Endothelial cell of hepatic sinusoid (primary cell): ENCODE data around the gene SLC7A4.
"Not testable (repeated sequence)": the region's sequence is repeated elsewhere in the genome, so short reads cannot be mapped to it uniquely, and the experiment has no call there.

ENCODE experiments used
- in situ Hi-C: cut with HindIII; loops from 2 replicates; pipeline ENCODE4 v1.10.0; 2017; ENCODE audit warnings: low sequenced_read_pairs

The SLC7A4 gene

DNA sequence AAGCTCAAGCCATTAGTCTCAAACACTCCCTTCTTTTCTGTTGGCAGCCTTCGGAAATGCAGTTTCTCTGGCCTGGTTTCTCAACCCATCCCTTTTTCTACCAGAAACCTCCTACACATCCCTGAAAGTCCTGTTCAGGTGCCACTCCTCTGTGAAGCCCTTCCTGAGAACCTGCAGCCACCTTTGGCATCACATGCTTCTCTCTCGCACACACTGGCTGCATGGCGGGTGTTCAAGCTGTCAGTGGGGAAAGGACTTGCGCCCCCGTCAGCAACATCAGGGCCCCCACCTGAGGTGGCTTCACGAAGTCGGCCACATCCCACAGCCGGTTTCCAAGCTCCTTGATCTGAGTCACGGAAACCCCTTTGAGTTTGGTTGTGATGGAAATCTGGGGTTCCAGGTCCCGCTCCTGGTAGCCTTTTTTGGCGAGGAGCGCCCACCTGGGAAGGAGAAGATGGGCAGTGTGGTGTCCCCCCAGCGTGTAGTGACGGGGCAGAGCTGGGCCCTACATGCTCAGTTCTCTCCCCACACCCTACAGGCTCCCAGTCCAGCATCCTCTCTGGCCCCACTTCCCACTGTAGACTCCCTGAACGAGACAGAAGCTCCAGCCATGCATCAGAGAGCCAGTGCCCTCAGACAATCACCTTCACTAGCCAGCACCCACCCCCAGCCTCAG lies 11.6 kb upstream of the SLC7A4 start:
- in situ Hi-C loops = no loop called here

DNA sequence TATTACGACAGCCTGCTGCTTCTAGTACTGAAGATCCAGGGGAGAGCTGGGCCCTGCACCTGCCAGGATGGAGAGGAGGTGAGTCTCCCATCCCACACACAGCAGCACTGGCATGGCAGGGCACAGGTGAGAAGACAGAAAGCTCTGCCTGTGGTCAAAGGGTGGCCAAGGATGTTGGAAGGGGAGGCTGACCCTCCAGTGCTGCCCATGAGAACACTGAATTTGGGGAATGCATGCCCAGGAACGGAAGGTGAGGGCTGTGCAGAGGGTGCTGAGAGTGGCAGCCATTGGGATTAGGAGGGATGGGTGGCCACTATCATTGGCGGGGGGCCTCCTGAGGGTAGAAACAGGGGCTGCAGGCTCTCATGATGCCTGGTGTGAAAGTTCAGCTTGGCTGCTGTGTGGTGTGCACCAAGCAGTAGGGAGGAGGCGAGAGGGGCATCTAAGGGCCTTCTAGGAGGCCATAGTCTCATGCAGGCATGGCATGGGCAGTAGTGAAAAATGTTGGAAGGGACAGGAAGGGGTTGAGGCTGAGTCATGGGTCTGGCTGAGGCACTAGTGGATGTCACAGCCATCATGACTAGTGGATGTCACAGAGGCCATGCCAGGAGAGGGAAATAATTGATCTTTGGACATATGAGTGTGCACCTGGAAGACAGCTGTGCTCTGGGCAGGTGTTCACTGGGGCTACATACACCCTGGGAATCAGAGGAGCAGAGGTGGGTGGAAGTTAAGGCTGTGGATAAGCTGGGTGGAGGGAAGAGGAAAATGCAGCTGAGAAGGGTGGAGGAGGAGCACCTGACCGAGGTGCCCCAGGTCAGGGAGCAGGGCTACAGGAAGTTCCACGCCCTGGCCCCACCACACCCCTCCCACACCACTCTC lies 10.9 kb upstream of the SLC7A4 start:
- in situ Hi-C loops = no loop called here

DNA sequence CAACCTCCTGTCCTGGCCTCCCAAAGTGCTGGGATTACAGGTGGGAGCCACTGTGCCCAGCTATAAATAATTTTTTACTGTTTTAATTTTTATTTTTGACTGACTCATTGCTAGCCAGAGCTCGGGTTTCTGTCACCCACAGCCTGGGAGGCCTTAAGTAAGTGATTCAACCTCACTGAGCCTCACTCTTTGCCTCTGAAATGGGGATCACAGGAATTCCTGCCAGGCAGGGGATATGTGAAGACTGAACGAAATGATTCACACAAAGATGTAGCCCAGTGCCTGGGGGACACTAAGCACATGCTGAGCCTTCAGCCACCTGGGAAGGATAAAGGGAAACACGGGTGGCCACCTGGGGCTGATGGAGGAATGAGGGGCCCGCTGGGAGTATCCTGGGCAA lies 9.6 kb upstream of the SLC7A4 start:
- in situ Hi-C loops = no loop called here

DNA sequence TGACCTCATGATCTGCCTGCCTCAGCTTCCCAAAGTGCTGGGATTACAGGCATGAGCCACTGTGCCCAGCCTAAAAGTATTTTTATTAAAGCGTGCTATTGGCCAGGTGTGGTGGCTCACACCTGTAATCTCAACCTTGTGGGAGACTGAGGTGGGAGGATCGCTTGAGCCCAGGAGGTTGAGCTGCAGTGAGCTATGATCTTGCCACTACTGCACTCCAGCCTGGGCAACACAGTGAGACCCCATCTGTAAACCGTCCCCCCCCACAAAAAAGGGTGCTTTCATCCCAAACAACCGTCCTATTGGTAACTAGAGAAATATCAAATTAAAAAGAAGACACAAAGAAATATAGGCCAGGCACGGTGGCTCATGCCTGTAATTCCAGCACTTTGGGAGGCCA lies 6.8 kb upstream of the SLC7A4 start:
- in situ Hi-C loops = not testable (repeated sequence)

DNA sequence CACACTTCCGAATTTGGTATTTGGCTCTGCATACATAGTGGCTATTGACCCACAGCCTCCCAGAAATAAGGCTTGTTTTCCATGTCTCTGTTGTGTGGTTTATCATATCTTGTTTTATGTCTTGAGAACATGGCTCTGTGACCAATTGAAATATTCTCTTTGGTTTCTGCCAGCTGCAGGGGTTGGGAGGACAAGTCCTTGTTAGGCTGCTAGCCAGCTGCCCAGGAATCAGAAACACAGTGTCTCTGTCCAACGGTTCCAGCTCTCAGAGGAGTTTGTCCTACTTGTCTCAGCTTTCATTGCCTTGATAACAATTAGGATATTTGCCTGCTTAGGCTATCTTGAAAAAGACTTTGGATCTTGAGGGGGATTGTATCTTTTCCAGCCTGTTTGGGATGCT lies 6.0 kb upstream of the SLC7A4 start:
- in situ Hi-C loops = no loop called here

DNA sequence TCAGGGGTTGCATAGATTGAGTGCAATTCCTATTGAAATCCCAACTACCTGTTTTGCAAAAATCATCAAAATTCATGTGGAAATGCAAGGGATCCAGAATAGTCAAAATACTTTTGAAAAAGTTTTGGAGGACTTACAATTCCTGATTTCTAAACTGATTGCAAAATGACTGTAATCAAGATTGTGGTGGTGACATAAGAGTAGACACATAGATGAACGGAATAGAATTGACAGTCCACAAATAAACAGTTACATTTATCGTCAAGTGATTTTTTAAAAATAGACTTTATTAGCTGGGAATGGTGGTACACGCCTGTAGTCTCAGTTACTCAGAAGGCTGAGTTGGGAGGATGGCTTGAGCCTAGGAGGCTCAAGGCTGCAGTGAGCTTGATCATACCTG lies 2.6 kb upstream of the SLC7A4 start:
- in situ Hi-C loops = no loop called here

DNA sequence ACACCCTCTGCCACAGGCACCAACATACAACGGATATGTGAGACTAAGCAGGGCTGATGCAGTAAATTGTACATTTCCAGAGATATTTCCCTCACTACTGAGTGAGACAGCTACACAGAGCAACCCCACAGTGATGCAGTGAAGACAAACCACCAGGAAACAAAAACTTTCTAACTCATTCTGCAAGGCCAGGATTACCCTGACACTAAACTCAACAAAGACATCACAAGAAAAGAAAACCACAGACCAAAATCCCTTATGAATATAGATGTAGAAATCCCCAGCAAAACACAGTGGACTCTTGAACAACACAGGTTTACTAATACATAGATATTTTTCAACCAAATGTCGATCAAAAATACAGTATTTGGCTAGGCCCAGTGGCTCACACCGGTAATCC lies 1.5 kb upstream of the SLC7A4 start:
- in situ Hi-C loops = no loop called here

DNA sequence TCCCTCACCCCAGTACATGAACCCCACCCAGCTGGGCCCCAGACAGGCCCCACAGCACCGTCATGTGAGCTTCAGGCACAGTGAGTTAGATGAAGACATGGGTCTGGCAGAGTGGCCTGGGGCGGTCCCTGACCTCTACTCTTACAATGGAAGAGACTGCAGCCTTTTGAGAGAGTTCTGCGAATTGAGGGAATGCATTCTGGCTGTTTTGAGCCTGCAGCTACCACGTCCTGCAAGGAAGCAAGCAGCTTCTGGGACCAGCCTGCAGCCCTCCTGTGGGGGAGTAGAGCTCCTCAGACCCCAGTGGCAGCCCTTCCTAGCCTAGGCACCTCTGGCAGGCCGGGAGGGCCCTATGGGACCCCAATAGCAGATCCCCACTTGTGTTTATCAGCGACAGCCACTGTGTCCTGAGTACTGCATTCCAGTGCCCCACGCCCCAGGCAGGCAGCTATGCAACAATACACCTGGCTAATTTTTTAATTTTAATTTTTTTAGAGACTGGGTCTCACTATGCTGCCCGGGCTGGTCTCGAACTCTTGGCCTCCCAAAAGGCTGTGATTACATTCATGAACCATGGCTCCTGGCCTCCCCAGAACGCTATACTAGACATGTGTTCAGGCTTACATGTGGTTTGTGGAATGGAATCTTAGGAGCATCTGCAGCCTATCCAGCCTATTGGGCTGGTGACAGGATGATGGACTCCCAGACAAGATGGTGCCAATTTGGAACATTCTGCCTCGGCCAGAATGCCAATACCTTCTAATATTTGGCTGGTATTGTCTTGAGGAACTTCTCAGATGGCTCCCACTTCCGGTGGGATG lies 717 bp upstream of the SLC7A4 start:
- in situ Hi-C loops = no loop called here

DNA sequence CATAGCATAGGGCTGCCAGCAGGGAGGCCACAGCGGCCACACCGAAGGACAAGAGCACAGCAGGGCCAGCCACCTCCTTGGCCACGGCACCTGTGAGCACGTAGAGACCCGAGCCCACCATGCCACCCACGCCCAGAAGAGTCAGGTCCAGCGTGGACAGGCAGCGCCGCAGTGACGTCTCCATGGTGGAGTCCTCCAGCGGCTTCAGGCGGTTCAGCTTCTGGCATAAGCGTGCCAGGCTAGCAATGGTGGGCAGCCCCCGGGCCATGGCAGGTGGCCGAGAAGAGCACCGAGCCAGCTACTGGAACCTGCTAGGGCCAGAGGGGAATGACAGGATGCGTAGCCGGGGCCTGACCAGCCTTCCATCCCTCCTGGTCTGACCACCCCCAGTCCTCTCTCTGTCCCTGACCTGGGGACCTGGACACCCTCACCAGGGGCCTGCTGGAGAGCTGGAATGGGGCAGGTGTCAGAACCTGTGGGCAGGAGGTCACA lies 770 bp downstream of the SLC7A4 start:
- in situ Hi-C loops = no loop called here

DNA sequence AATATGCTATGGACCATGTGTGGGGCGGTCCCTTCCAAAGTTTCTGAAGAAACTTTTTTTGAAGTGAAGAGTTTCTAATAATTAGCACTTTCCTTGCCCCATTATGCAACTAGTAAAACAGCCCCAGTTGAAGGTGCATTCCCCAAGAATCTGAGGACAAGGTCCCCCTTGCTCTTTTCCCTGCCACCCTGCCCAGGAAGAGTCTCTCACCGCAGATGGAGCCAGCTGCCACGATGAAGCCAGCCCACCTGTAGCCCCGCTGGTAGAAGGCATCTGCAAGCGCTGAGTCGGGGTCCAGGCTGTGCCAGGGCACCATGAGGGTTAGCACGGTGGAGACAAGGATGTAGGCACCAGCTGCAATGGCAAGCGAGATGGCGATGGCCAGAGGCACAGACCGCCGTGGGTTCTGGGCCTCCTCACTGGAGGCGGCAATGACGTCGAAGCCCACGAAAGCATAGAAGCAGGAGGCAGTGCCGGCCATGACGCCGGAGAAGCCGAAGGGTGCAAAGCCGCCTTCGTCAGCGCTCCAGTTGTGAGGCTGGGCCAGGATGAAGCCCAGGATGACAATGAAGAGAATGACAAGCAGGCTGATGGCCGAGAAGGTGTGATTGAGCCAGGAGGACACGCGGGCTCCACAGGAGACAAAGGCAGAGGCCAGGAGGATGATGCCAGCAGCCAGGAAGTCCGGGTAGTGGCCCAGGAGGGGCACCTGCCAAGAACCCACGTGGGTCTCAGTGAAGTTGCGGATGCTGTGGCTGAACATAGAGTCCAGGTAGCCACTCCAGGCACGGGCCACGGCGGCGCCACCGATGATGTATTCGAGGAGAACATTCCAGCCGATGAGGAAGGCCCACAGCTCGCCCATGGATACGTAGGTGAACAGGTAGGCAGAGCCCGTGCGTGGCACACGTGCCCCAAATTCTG lies 1.5 kb downstream of the SLC7A4 start:
- in situ Hi-C loops = no loop called here

DNA sequence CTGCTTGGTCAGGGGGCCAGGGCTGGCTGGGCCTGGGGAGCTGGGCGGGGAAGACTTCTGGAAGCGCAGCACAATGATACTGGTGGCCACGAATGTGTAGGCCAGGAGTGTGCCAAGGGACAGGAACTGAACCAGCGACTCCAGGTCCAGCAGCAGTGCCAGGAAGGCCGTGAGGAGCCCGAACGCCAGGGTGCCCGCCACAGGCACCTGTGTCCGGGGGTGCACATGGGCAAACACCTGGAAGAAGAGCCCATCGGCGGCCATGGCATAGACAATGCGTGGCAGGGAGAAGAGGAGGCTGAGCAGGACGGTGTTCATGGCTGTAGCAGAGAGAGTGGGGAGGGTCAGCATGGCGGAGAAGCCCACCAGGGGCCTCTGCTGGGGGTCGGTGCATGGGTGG lies 2.3 kb downstream of the SLC7A4 start:
- in situ Hi-C loops = no loop called here

DNA sequence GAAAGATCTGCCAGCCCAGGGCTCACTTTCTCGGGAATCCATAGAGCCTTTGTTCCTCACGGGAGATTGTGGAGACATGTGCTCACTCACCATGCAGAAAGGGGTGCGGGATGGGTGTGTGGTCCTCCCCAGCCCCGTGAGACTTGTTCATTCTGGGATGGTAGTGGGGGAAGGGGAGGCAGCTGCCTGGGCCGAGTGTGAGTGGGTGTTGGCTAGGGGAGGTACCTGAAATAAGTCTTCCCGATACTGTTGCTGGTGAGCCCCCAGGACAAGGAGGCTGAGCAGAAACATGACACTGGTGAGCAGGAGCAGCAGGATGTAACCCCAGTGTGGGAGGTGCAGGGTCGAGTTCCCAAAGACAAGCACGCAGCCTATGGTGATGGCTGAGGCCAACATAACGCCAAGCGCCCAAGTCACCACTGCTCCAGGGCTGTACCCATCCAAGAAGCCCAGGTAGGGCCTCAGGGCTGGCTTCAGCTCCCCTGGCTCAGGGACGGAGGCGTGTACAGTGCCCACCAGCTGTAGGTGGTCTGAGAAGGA lies 2.8 kb downstream of the SLC7A4 start:
- in situ Hi-C loops = no loop called here

DNA sequence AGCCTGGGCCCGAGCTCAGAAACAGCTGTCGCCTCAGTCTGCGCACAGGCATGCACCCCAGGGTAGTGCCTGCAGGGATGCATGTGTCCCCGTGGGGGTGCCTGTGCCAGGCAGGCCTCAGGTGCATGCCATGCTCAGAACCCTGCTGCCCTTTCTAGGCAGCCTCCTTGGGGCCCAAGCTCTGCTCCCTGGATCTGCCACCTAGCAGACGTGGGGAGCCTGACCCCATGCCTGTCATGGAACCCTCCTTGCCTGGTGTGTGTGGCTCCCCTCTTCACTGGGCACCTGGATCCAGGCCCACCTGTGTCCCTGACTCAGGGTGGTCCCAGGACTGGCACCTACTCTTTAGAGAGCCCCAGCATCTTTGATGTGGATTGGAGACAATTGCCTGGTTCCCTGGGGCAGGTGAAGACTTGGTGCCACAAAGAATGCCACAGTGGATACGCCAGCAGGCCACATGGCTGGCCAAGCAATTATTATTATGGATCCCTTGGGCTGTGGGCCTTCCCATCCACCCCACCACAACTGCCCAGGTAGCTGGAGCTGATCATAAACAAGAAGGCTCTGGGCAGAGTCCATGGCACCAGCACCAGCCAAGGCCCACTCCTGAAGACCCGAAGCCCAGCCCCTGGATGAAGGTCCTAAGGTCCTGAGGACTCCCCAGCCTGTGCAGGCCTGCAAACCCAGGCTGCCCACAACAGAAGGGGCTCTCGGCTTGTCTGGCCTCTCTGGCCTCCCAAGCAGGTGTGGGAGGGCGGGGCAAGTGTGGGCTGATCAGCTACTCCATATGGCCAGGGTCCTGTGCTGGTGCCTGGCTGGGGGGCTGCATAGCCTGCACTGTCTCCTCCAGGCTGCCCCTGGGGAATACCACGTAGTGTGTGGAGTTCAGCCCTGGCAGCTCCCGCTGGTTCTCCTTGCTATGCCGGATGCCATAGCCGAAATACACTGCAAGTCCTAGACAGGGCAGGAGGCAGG lies 3.8 kb downstream of the SLC7A4 start:
- in situ Hi-C loops = no loop called here

DNA sequence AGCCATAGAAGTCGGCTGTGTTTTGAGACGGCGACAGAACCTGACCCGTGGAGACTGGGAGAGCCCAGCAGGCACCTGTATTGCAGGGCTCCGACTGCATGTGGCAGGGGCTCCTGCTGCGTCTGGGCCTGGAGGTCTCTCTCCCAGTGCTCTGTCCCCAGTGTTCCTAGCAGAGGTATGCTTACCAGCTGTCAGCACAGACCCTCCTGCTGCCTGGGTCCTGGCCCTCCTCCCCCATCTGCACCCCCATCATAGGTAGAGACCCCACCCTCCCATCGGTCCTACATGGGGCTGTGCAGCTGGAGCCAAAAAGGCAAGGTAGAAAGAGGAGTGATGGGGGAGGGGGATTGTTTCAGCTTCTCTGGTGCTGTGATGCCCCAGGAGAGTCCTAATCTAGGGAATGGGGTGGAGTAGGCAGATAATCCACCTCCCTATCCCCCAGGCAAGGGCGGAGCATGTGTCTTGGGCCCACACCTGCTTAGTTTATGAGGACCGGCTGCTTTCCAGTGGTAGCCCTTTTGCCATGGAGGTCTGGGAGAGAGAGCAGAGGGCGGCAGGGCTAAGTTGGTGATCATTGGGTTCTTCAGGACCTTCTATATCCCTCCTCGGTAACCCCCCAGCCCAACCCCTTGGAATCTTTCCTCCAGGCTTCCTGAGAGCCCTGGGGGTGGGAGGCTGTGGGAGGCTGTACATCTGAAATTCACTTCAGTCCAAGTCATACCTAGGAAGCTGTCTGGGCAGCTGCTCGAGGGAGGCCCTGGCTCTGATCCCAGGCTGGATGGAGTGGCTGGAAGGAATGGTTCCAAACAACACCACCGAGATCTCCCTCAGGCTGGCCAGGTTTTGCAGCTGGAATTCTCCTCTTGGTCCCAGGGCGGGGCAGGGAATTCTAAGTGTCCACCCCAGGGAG lies 5.3 kb downstream of the SLC7A4 start:
- in situ Hi-C loops = no loop called here

DNA sequence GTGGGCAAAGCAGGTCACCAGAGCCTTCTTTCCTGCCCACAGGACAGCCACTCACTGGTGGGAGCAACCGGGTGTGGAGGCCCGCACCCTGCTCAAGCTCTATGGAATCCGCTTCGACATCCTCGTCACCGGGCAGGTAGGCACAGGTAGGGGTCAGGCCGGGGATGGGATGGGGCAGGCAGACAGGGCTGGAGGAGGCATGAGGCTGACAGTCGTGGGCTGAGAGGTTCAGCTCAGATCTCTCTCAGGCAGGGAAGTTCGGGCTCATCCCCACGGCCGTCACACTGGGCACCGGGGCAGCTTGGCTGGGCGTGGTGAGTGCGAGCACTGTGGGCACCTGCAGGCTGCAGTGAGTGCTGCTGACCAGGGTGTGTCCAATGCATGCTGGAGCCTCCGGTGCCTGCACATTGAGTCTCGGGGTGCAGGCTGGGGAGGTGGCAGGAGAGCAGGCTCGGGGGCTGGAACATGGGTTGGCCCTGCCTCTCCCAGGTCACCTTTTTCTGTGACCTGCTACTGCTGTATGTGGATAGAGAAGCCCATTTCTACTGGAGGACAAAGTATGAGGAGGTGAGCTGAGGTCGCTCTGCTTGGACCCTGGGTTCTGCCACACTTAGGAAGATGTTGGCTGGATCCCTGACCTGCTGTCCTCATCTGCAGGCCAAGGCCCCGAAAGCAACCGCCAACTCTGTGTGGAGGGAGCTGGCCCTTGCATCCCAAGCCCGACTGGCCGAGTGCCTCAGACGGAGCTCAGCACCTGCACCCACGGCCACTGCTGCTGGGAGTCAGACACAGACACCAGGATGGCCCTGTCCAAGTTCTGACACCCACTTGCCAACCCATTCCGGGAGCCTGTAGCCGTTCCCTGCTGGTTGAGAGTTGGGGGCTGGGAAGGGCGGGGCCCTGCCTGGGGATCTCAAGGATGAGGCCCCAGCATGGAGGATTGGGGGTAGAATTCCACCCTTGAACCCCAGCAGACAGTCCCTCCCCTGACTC lies 6.3 kb downstream of the SLC7A4 start:
- in situ Hi-C loops = no loop called here

DNA sequence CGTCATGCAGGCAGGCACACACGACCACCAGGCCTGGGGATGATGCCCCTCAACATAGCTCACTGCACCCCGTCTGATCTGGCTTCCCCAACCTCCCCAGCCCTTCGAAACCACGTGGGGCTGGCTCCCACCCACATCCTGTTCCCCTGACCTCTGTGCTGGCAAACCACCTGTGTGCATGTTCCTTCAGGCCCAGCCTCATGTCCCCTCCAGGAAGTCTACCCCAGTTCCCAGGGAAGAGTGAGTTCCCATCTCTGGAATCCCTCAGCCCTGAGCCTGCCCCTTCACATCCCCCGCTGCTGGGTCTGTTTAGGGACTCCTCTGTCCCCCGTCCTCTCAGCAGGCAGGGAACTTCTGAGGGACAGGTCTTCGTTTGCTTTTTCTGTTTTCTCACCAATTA lies 7.1 kb downstream of the SLC7A4 start:
- in situ Hi-C loops = no loop called here
